ENCODE measurements around the gene AFF3.

The AFF3 gene

DNA sequence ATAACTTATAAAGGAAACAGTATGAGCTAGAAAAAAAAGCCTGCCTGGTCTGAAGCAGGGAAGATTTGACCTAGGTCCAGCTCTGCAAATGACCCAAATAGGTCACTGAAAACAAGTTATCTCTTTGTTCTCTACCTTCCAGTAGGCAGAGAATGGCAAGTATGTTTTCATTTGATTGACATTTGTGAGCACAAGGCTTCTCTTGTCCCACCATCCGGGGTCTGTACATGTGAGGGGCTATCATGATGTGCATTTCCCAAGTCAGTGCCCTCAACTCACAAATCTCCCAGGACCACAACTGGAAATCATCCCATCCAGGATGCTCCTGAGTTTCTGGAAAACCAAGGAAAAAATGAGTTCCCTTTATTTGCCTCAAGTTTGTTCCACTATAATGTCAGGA is 309.5 kb downstream of the AFF3 start:
- Histone ChIP-seq H3K27me3 (ENCODE audit: low read depth, low read length) (no peaks in the 10 kb centered on the region), H3K4me3 (ENCODE audit: low read length) (no peak overlapping the region), H3K4me1 (ENCODE audit: low read length) (no peaks in the 10 kb centered on the region), H4K20me1 (ENCODE audit: insufficient read depth, low read length) (no peaks in the 10 kb centered on the region; the same call in 1 of the 2 replicates), H3K9ac (ENCODE audit: low read length) (no peak overlapping the region), H3K4me2 (ENCODE audit: low read length) (no peak overlapping the region), H3K36me3 (replicated peaks; ENCODE audit: low read depth, low read length) (peaks cover 23% of the 10 kb centered on the region), H2AFZ (ENCODE audit: low read depth, low read length) (no peak overlapping the region), H3K79me2 (ENCODE audit: low read length) (no peaks in the 10 kb centered on the region), H3K9me3 (ENCODE audit: insufficient read depth, low read length) (no peaks in the 10 kb centered on the region), H3K27ac (ENCODE audit: low read length) (no peak overlapping the region)
- TF ChIP-seq, protein P1, sequence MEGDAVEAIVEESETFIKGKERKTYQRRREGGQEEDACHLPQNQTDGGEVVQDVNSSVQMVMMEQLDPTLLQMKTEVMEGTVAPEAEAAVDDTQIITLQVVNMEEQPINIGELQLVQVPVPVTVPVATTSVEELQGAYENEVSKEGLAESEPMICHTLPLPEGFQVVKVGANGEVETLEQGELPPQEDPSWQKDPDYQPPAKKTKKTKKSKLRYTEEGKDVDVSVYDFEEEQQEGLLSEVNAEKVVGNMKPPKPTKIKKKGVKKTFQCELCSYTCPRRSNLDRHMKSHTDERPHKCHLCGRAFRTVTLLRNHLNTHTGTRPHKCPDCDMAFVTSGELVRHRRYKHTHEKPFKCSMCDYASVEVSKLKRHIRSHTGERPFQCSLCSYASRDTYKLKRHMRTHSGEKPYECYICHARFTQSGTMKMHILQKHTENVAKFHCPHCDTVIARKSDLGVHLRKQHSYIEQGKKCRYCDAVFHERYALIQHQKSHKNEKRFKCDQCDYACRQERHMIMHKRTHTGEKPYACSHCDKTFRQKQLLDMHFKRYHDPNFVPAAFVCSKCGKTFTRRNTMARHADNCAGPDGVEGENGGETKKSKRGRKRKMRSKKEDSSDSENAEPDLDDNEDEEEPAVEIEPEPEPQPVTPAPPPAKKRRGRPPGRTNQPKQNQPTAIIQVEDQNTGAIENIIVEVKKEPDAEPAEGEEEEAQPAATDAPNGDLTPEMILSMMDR (IDR thresholded peaks at IDR 0.05; ENCODE audit: low read depth, low read length), result no peak
- no peak for TF ChIP-seq EZH2phosphoT487 (IDR thresholded peaks at IDR 0.05; ENCODE audit: low read depth)

DNA sequence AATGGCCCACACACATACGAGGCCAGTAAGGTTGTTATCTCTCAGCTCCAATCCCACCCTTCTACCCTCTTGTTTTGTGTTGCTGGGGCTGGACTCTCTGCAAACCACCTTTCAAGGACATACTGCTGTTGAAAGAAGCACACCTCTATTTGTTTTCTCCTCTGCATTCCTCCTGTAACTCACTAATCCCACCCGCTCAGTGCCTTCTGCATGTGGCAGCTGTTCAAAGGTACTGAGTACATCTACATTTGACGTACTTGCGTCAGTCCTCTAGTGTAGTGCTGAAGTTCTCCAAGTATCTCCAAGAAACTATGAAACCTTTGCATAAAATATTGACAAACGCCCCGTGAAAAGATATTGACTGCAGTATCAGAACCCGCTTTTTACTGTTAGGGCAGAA is 310.6 kb downstream of the AFF3 start:
- H3K36me3 ChIP-seq (replicated peaks; ENCODE audit: low read depth, low read length), result peaks cover 20% of the 10 kb centered on the region

DNA sequence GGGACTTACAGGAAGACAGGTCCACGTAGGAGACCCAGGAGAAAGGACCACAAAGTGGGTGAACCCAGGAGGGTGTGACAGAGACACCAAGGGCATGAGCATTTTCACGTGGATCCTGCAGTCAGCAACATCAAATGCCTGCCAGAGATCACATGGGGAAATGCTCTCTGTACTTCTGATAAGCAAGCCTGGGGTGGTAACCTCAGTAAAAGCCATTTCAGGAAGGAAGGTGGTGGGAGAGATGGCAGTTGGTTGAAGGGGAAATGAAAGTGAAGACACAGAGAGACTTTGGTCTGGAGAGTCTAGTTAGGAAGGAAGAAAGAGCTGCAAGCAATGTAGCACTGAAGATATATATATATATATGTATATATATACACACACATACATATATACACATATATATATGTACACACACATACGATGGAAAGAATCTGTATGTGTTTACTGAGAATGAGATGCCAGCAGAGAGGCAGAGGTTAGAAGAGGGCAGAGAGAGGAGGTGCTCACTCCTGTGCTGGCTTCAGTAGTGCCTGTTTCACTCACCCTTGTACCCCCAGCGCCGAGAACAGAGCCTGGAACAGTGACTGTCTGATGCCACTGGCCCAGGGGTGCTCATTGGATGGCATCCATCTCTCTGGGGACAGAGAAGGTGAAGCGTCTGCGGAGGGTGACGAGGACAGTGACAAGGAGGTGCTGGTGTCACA is 314.9 kb downstream of the AFF3 start:
- no peak overlapping the region for H3K27ac ChIP-seq (ENCODE audit: low read length)
- H3K79me2 ChIP-seq (ENCODE audit: low read length), result no peaks in the 10 kb centered on the region
- H4K20me1 ChIP-seq (ENCODE audit: insufficient read depth, low read length), result 0 out of 2 replicates have a peak, but pooled peaks cover 2% of the 10 kb centered on the region
- peaks cover 7% of the 10 kb centered on the region; the same call in 1 of the 2 replicates for H3K4me1 ChIP-seq (ENCODE audit: low read length)
- no peaks in the 10 kb centered on the region for H3K27me3 ChIP-seq (ENCODE audit: low read depth, low read length)
- no peak overlapping the region for H3K4me3 ChIP-seq (ENCODE audit: low read length)
- TF ChIP-seq, protein P1 (IDR thresholded peaks at IDR 0.05; ENCODE audit: low read depth, low read length), result no peak
- no peak for TF ChIP-seq EZH2phosphoT487 (IDR thresholded peaks at IDR 0.05; ENCODE audit: low read depth)
- H3K36me3 ChIP-seq (replicated peaks; ENCODE audit: low read depth, low read length), result peaks cover 6% of the 10 kb centered on the region
- H3K9ac ChIP-seq (ENCODE audit: low read length), result no peak overlapping the region
- no peak overlapping the region for H3K4me2 ChIP-seq (ENCODE audit: low read length)
- H3K9me3 ChIP-seq (ENCODE audit: insufficient read depth, low read length), result no peaks in the 10 kb centered on the region
- no peak overlapping the region for H2AFZ ChIP-seq (ENCODE audit: low read depth, low read length)

More for the DNA sequence above, 310.6 kb downstream of the AFF3 start:
- Histone ChIP-seq H3K4me2 (ENCODE audit: low read length) (no peak overlapping the region), H4K20me1 (ENCODE audit: insufficient read depth, low read length) (0 out of 2 replicates have a peak, but pooled peaks cover 2% of the 10 kb centered on the region), H3K9ac (ENCODE audit: low read length) (no peak overlapping the region), H3K79me2 (ENCODE audit: low read length) (no peaks in the 10 kb centered on the region), H3K4me1 (ENCODE audit: low read length) (peaks cover 7% of the 10 kb centered on the region; the same call in 1 of the 2 replicates), H3K4me3 (ENCODE audit: low read length) (no peak overlapping the region), H2AFZ (ENCODE audit: low read depth, low read length) (no peak overlapping the region), H3K27ac (ENCODE audit: low read length) (no peak overlapping the region), H3K27me3 (ENCODE audit: low read depth, low read length) (no peaks in the 10 kb centered on the region), H3K9me3 (ENCODE audit: insufficient read depth, low read length) (no peaks in the 10 kb centered on the region)
- no peak for TF ChIP-seq EZH2phosphoT487 (IDR thresholded peaks at IDR 0.05; ENCODE audit: low read depth)

DNA sequence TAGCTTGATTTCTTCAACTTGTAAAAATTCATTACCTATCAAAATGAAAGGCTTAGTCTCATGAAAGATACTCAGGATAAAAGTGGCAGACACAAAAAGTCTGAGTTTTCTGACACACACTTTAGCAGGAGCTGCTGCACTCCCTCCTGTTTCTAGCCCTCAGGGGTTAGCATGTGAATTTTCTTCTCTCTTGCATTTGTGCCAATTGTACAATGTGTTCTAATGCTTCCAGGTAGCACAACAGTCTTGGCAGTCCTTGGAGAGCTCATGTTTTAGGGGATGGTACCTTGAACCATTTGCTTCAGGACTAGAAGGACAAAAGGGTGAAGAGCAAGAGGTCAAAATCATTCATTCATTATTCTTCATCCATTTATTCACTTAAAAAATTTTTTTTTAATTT is 316.8 kb downstream of the AFF3 start:
- H3K27me3 ChIP-seq (ENCODE audit: low read depth, low read length), result no peaks in the 10 kb centered on the region
- no peak overlapping the region for H3K4me3 ChIP-seq (ENCODE audit: low read length)
- no peak overlapping the region for H3K4me2 ChIP-seq (ENCODE audit: low read length)
- no peak overlapping the region for H3K27ac ChIP-seq (ENCODE audit: low read length)
- H3K4me1 ChIP-seq (ENCODE audit: low read length), result peaks cover 7% of the 10 kb centered on the region; the same call in 1 of the 2 replicates
- TF ChIP-seq EZH2phosphoT487 (IDR thresholded peaks at IDR 0.05; ENCODE audit: low read depth), result no peak
- TF ChIP-seq, protein P1 (IDR thresholded peaks at IDR 0.05; ENCODE audit: low read depth, low read length), result no peak
- H3K9me3 ChIP-seq (ENCODE audit: insufficient read depth, low read length), result no peaks in the 10 kb centered on the region
- no peaks in the 10 kb centered on the region for H3K79me2 ChIP-seq (ENCODE audit: low read length)
- H3K36me3 ChIP-seq (replicated peaks; ENCODE audit: low read depth, low read length), result peaks cover 4% of the 10 kb centered on the region
- 0 out of 2 replicates have a peak, but pooled peaks cover 2% of the 10 kb centered on the region for H4K20me1 ChIP-seq (ENCODE audit: insufficient read depth, low read length)
- H2AFZ ChIP-seq (ENCODE audit: low read depth, low read length), result no peak overlapping the region
- H3K9ac ChIP-seq (ENCODE audit: low read length), result no peak overlapping the region
